Duodenal mucosa (tissue), 2 donors: Measurements from ENCODE around the gene KRTAP12-3.

Experiments
- H3K27ac ChIP-seq: one replicate; pipeline ENCODE4 v1.7.0; 2013; ENCODE audit warnings: low read depth, low read length
- H3K27me3 ChIP-seq, 2 donors: one replicate each; pipeline ENCODE4 v1.7.0; 2013; ENCODE audit warnings: low read length in 2 of 2, control low read depth in 1 of 2; ENCODE audit not compliant: insufficient read depth in 2 of 2, control insufficient read depth in 1 of 2
- H3K36me3 ChIP-seq, 2 donors: one replicate each; pipeline ENCODE4 v1.7.0; 2013; ENCODE audit warnings: low read length in 2 of 2, control low read depth in 1 of 2; ENCODE audit not compliant: insufficient read depth in 2 of 2, control insufficient read depth in 1 of 2
- H3K4me1 ChIP-seq, 2 donors: one replicate each; pipeline ENCODE4 v1.7.0; 2013; ENCODE audit warnings: low read length in 2 of 2, control low read depth in 1 of 2; ENCODE audit not compliant: insufficient read depth in 2 of 2, control insufficient read depth in 1 of 2
- H3K4me3 ChIP-seq, 2 donors: one replicate each; pipeline ENCODE4 v1.7.0; 2013; ENCODE audit warnings: low read length in 2 of 2, low read depth in 1 of 2
- H3K9ac ChIP-seq, 2 donors: one replicate each; pipeline ENCODE4 v1.7.0; 2013; ENCODE audit warnings: low read length in 2 of 2, low read depth in 1 of 2
- H3K9me3 ChIP-seq, 2 donors: one replicate each; pipeline ENCODE4 v1.7.0; 2013; ENCODE audit warnings: low read length in 2 of 2, control low read depth in 1 of 2; ENCODE audit not compliant: control insufficient read depth in 1 of 2

The KRTAP12-3 gene

GRCh38 chr21:44615466-44615865, 42.3 kb upstream of the KRTAP12-3 start:
- no peak overlapping the region for H3K9ac ChIP-seq
- H3K4me1 ChIP-seq, result peaks cover 0 to 11% of the 10 kb centered on the region in 2 donors
- no peak overlapping the region for H3K27ac ChIP-seq
- no peak overlapping the region for H3K4me3 ChIP-seq
- peaks cover 3% of the 10 kb centered on the region in 2 donors for H3K9me3 ChIP-seq
- H3K27me3 ChIP-seq, result no peaks in the 10 kb centered on the region
- no peaks in the 10 kb centered on the region for H3K36me3 ChIP-seq

GRCh38 chr21:44615911-44616590, 41.7 kb upstream of the KRTAP12-3 start:
- Histone ChIP-seq H3K27ac (no peak overlapping the region), H3K9me3 (peaks cover 0 to 2% of the 10 kb centered on the region in 2 donors), H3K4me3 (no peak overlapping the region), H3K27me3 (no peaks in the 10 kb centered on the region), H3K36me3 (no peaks in the 10 kb centered on the region), H3K4me1 (peaks cover 0 to 11% of the 10 kb centered on the region in 2 donors), H3K9ac (no peak overlapping the region)

- Histone ChIP-seq H3K27ac (no peak overlapping the region), H3K4me3 (no peak overlapping the region), H3K36me3 (no peaks in the 10 kb centered on the region), H3K27me3 (no peaks in the 10 kb centered on the region), H3K4me1 (peaks cover 0 to 11% of the 10 kb centered on the region in 2 donors), H3K9me3 (no peaks in the 10 kb centered on the region), H3K9ac (no peak overlapping the region)
These were observed 41.2 kb upstream of the KRTAP12-3 start for GRCh38 chr21:44616591-44616926.

- H3K36me3 ChIP-seq, result no peaks in the 10 kb centered on the region
- no peaks in the 10 kb centered on the region for H3K27me3 ChIP-seq
- H3K27ac ChIP-seq, result no peak overlapping the region
- no peaks in the 10 kb centered on the region for H3K9me3 ChIP-seq
- no peak overlapping the region for H3K9ac ChIP-seq
- H3K4me3 ChIP-seq, result no peak overlapping the region
- peaks cover 0 to 11% of the 10 kb centered on the region in 2 donors for H3K4me1 ChIP-seq
These were observed 40.6 kb upstream of the KRTAP12-3 start for GRCh38 chr21:44617071-44617501.

- H3K4me1 ChIP-seq, result peaks cover 0 to 11% of the 10 kb centered on the region in 2 donors
- H3K36me3 ChIP-seq, result no peaks in the 10 kb centered on the region
- peaks cover 5 to 7% of the 10 kb centered on the region in 2 donors for H3K9me3 ChIP-seq
- no peaks in the 10 kb centered on the region for H3K27me3 ChIP-seq
- H3K4me3 ChIP-seq, result no peak overlapping the region
- H3K27ac ChIP-seq, result no peak overlapping the region
- H3K9ac ChIP-seq, result no peak overlapping the region
These were observed 39.2 kb upstream of the KRTAP12-3 start for GRCh38 chr21:44618504-44618903.

- no peak overlapping the region for H3K4me3 ChIP-seq
- H3K36me3 ChIP-seq, result no peaks in the 10 kb centered on the region
- H3K9me3 ChIP-seq, result peaks cover 9% of the 10 kb centered on the region in 2 donors
- no peak overlapping the region for H3K9ac ChIP-seq
- H3K27me3 ChIP-seq, result no peaks in the 10 kb centered on the region
- peaks cover 0 to 11% of the 10 kb centered on the region in 2 donors for H3K4me1 ChIP-seq
- H3K27ac ChIP-seq, result no peak overlapping the region
These were observed 38.8 kb upstream of the KRTAP12-3 start for GRCh38 chr21:44618909-44619308.

GRCh38 chr21:44619886-44620285, 37.8 kb upstream of the KRTAP12-3 start:
- Histone ChIP-seq H3K27me3 (no peaks in the 10 kb centered on the region), H3K27ac (no peak overlapping the region), H3K4me3 (no peak overlapping the region), H3K36me3 (no peaks in the 10 kb centered on the region), H3K9ac (no peak overlapping the region), H3K4me1 (peaks cover 0 to 11% of the 10 kb centered on the region in 2 donors), H3K9me3 (peaks cover 11 to 15% of the 10 kb centered on the region in 2 donors)

- Histone ChIP-seq H3K36me3 (no peaks in the 10 kb centered on the region), H3K9me3 (peaks cover 11 to 15% of the 10 kb centered on the region in 2 donors), H3K27ac (no peak overlapping the region), H3K27me3 (no peaks in the 10 kb centered on the region), H3K9ac (no peak overlapping the region), H3K4me1 (peaks cover 0 to 8% of the 10 kb centered on the region in 2 donors), H3K4me3 (no peak overlapping the region)
These were observed 34.2 kb upstream of the KRTAP12-3 start for GRCh38 chr21:44623575-44623974.

- no peaks in the 10 kb centered on the region for H3K36me3 ChIP-seq
- no peaks in the 10 kb centered on the region for H3K4me1 ChIP-seq
- peaks cover 11 to 15% of the 10 kb centered on the region in 2 donors for H3K9me3 ChIP-seq
- H3K27ac ChIP-seq, result no peak overlapping the region
- peaks cover 0 to 5% of the 10 kb centered on the region in 2 donors for H3K27me3 ChIP-seq
- no peak overlapping the region for H3K9ac ChIP-seq
- H3K4me3 ChIP-seq, result no peak overlapping the region
These were observed 32.0 kb upstream of the KRTAP12-3 start for GRCh38 chr21:44625756-44626155.

GRCh38 chr21:44626262-44626661, 31.5 kb upstream of the KRTAP12-3 start:
- Histone ChIP-seq H3K27ac (no peak overlapping the region), H3K9me3 (peaks cover 11 to 15% of the 10 kb centered on the region in 2 donors), H3K9ac (no peak overlapping the region), H3K4me1 (no peaks in the 10 kb centered on the region), H3K36me3 (no peaks in the 10 kb centered on the region), H3K4me3 (no peak overlapping the region), H3K27me3 (peaks cover 0 to 5% of the 10 kb centered on the region in 2 donors)
